ENCODE results near the gene GJD3. TPM values are rescaled to one million over a fixed set of nuclear protein-coding genes. Genes with fewer than 3 reads are reported as not detected.

The GJD3 gene
- total RNA-seq, 1 experiment from 2014 or later, result 0.71 TPM

- CTCF ChIA-PET, result interaction anchor here (0.6 to 37.0 kb wide), 15 partner anchors 8 to 593 kb away, joined by 3 to 1520 read pairs (median 6); partner anchors contain the start of genes IGFBP4, RARA and TOP2A
- no peak for DNase-seq
- H3K27ac Mint-ChIP-seq (ENCODE audit: unreplicated experiment), result no peak overlapping the region
Measured at GRCh38 chr17:40366861-40367518, 2.5 kb upstream of the GJD3 start.

GRCh38 chr17:40366076-40366860 is 1.7 kb upstream of the GJD3 start:
- no peak for DNase-seq
- Mint-ChIP-seq H3K36me3 (ENCODE audit: insufficient read depth, unreplicated experiment) (peaks cover 39% of the 10 kb centered on the region), H3K9me3 (ENCODE audit: low read depth, unreplicated experiment) (peaks cover 1% of the 10 kb centered on the region), H3K4me3 (ENCODE audit: low read depth, unreplicated experiment) (no peak overlapping the region), H3K27ac (ENCODE audit: unreplicated experiment) (no peak overlapping the region), H3K27me3 (ENCODE audit: unreplicated experiment) (peaks cover 9% of the 10 kb centered on the region), H3K4me1 (ENCODE audit: low read depth, unreplicated experiment) (peaks cover 21% of the 10 kb centered on the region)
- intact Hi-C loops (cut with micrococcal nuclease; ENCODE audit: unreplicated experiment), result no loop called here
- TF ChIP-seq CTCF (IDR thresholded peaks at IDR 0.05; ENCODE audit: unreplicated experiment), result no peak
- no TSS peak for BruUV-seq (replicated peaks)
- CTCF ChIA-PET, result interaction anchor here (0.6 to 37.0 kb wide), 20 partner anchors 9 to 592 kb away, joined by 3 to 1520 read pairs (median 5); partner anchors contain the start of genes RARA and TOP2A

More at GRCh38 chr17:40366861-40367518, 2.5 kb upstream of the GJD3 start:
- H3K4me1 Mint-ChIP-seq (ENCODE audit: low read depth, unreplicated experiment), result peaks cover 28% of the 10 kb centered on the region
- TF ChIP-seq CTCF (IDR thresholded peaks at IDR 0.05; ENCODE audit: unreplicated experiment), result no peak
- H3K36me3 Mint-ChIP-seq (ENCODE audit: insufficient read depth, unreplicated experiment), result peaks cover 32% of the 10 kb centered on the region
- peaks cover 3% of the 10 kb centered on the region for H3K9me3 Mint-ChIP-seq (ENCODE audit: low read depth, unreplicated experiment)
- peaks cover 9% of the 10 kb centered on the region for H3K27me3 Mint-ChIP-seq (ENCODE audit: unreplicated experiment)
- no TSS peak for BruUV-seq (replicated peaks)
- intact Hi-C loops (cut with micrococcal nuclease; ENCODE audit: unreplicated experiment), result no loop called here
- H3K4me3 Mint-ChIP-seq (ENCODE audit: low read depth, unreplicated experiment), result no peak overlapping the region

GRCh38 chr17:40364906-40365305 is 369 bp upstream of the GJD3 start:
- H3K27me3 Mint-ChIP-seq (ENCODE audit: unreplicated experiment), result peaks cover 9% of the 10 kb centered on the region
- intact Hi-C loops (cut with micrococcal nuclease; ENCODE audit: unreplicated experiment), result no loop called here
- CTCF ChIA-PET, result interaction anchor here (0.6 to 37.0 kb wide), 22 partner anchors 10 to 582 kb away, joined by 3 to 1520 read pairs (median 6); partner anchors contain the start of genes RARA, TOP2A and WIPF2
- H3K4me1 Mint-ChIP-seq (ENCODE audit: low read depth, unreplicated experiment), result peaks cover 27% of the 10 kb centered on the region
- no peak for DNase-seq
- no peak for TF ChIP-seq CTCF (IDR thresholded peaks at IDR 0.05; ENCODE audit: unreplicated experiment)
- no peak overlapping the region for H3K27ac Mint-ChIP-seq (ENCODE audit: unreplicated experiment)
- H3K4me3 Mint-ChIP-seq (ENCODE audit: low read depth, unreplicated experiment), result peak overlapping the region; percentile 81
- peaks cover 43% of the 10 kb centered on the region for H3K36me3 Mint-ChIP-seq (ENCODE audit: insufficient read depth, unreplicated experiment)
- no peaks in the 10 kb centered on the region for H3K9me3 Mint-ChIP-seq (ENCODE audit: low read depth, unreplicated experiment)
- TSS peak; percentile 50 for BruUV-seq (replicated peaks)

GRCh38 chr17:40363111-40363827 is 1.3 kb downstream of the GJD3 start:
- no TSS peak for BruUV-seq (replicated peaks)
- Mint-ChIP-seq H3K36me3 (ENCODE audit: insufficient read depth, unreplicated experiment) (peaks cover 43% of the 10 kb centered on the region), H3K27me3 (ENCODE audit: unreplicated experiment) (peaks cover 9% of the 10 kb centered on the region), H3K4me1 (ENCODE audit: low read depth, unreplicated experiment) (peaks cover 34% of the 10 kb centered on the region), H3K27ac (ENCODE audit: unreplicated experiment) (no peak overlapping the region), H3K9me3 (ENCODE audit: low read depth, unreplicated experiment) (no peaks in the 10 kb centered on the region), H3K4me3 (ENCODE audit: low read depth, unreplicated experiment) (peak overlapping the region; percentile 81)
- DNase-seq, result peak; percentile 89
- no peak for TF ChIP-seq CTCF (IDR thresholded peaks at IDR 0.05; ENCODE audit: unreplicated experiment)
- intact Hi-C loops (cut with micrococcal nuclease; ENCODE audit: unreplicated experiment), result loop anchor here (1.0 kb wide), 1 partner anchor 165 kb away; no protein-coding TSS in a partner anchor
- CTCF ChIA-PET, result interaction anchor here (0.5 to 37.0 kb wide), 37 partner anchors 8 to 455 kb away, joined by 3 to 1520 read pairs (median 4); partner anchors contain the start of genes CDC6, IGFBP4, RARA and TOP2A

Measured in Calu3 (cell line).